CD4-positive, alpha-beta T cell treated with Interleukin-1 beta for 1 hour (primary cell): ENCODE measurements around the gene PPFIA1.
"Not testable (repeated sequence)": the region's sequence is repeated elsewhere in the genome, so short reads cannot be mapped to it uniquely, and the experiment has no call there.

Source experiments
- DNase-seq, 2 donors: peaks; one replicate each; pipeline ENCODE4 v3.0.0-alpha.2; 2020 to 2022

Gene PPFIA1

GRCh38 chr11:70364745-70365543 is 94.5 kb downstream of the PPFIA1 start:
- peak; percentile 35 to 44 for DNase-seq

- no peak for DNase-seq
Observed at GRCh38 chr11:70365544-70365927, 95.0 kb downstream of the PPFIA1 start.

GRCh38 chr11:70367071-70367470 is 96.6 kb downstream of the PPFIA1 start:
- DNase-seq: no peak

- no peak for DNase-seq
Observed at GRCh38 chr11:70368961-70369360, 98.5 kb downstream of the PPFIA1 start.

- DNase-seq: no peak
Observed at GRCh38 chr11:70371241-70371640, 100.8 kb downstream of the PPFIA1 start.

GRCh38 chr11:70372076-70372475 is 101.6 kb downstream of the PPFIA1 start:
- no peak for DNase-seq

GRCh38 chr11:70376621-70377020 is 106.1 kb downstream of the PPFIA1 start:
- no peak for DNase-seq

GRCh38 chr11:70377645-70378044 is 107.2 kb downstream of the PPFIA1 start:
- DNase-seq: no peak

- no peak for DNase-seq
Observed at GRCh38 chr11:70378506-70379134, 108.1 kb downstream of the PPFIA1 start.

GRCh38 chr11:70381350-70381749 is 110.9 kb downstream of the PPFIA1 start:
- no peak for DNase-seq

GRCh38 chr11:70381872-70382861 is 111.7 kb downstream of the PPFIA1 start:
- no peak for DNase-seq

GRCh38 chr11:70383664-70384565 is 113.4 kb downstream of the PPFIA1 start:
- no peak for DNase-seq

GRCh38 chr11:70384566-70385152 is 114.2 kb downstream of the PPFIA1 start:
- DNase-seq: no peak

- no peak for DNase-seq
Observed at GRCh38 chr11:70387564-70387963, 117.1 kb downstream of the PPFIA1 start.

- no peak for DNase-seq
Observed at GRCh38 chr11:70389201-70389600, 118.7 kb downstream of the PPFIA1 start.

- not testable (repeated sequence) for DNase-seq
Observed at GRCh38 chr11:70390882-70391281, 120.4 kb downstream of the PPFIA1 start.

GRCh38 chr11:70394211-70394950 is 123.9 kb downstream of the PPFIA1 start:
- DNase-seq: no peak

- no peak for DNase-seq
Observed at GRCh38 chr11:70397336-70397982, 127.0 kb downstream of the PPFIA1 start.

GRCh38 chr11:70397983-70398833 is 127.7 kb downstream of the PPFIA1 start, which contains the start of gene CTTN:
CTTN (plus strand) TSS chr11:70398529; CDS start chr11:70407298, 8,769 bp downstream.
- DNase-seq: peak; percentile 54 to 69
